ENCODE measurements around the gene GNG10. TPM values are rescaled to one million over a fixed set of nuclear protein-coding genes. Genes with fewer than 3 reads are reported as not detected.

The GNG10 gene
- total and polyA plus RNA-seq, 9 of the 15 experiments (the other 6 are each of a cell fraction or from before 2014, with no cell fraction given), result 13.1 to 37.8 (median 28.4) TPM

DNA sequence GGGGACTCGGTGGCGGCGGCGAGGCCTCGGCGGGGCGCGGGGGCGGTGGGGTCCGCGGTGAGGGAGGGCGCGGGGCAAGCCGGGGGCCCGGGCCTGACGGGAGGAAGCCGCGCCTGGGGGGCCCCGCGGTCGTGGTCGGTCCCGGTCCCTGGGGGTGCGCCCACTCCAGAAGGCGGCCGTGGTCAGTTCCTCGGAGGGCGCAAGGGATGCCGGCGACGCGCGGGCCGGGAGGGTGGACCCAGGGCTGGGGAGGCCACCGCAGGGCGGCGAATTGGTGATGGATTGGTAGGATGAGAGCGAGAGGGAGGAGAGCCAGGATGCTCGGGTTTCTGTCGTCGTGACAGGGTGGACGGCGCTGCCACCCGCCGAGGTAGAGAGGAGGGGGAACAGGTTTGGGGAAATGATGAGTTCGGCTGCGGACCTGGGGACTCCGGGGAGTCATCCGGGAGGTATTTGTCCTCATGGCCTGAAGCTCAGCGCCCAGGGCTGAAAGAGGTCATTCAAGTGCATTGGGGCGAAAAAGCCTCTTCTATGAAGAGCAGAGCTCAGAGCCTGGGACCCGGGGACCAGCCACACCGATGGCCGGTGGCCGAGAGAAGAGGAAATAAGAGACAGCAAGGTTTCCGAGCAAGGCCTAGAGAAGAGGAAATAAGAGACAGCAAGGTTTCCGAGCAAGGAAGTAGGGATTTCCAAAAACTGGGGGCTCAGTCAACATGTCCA is 557 bp downstream of the GNG10 start (continued):
- TF ChIP-seq GTF2F1 (IDR thresholded peaks at IDR 0.05; ENCODE audit: low read depth, low read length) (no peak), SPI1 (IDR thresholded peaks at IDR 0.05; ENCODE audit: borderline replicate concordance, low read depth, low read length) (no peak), CSDE1 (IDR thresholded peaks at IDR 0.05) (no peak), CCAR2 (IDR thresholded peaks at IDR 0.05; ENCODE audit: low read depth, low read length) (no peak), FOXP1 (CRISPR knock-in tag; IDR thresholded peaks at IDR 0.05) (0 out of 2 replicates have a peak, but pooled peaks have one; percentile 41), ZBTB7A (IDR thresholded peaks at IDR 0.05; ENCODE audit: borderline replicate concordance, control insufficient read depth, low read depth, low read length) (peak; percentile 50; the same call in 1 of the 2 replicates), HMG20B (CRISPR knock-in tag; IDR thresholded peaks at IDR 0.05) (no peak), RBFOX2 (IDR thresholded peaks at IDR 0.05; ENCODE audit: low read depth, low read length) (peak; percentile 52), ETV1 (tag; conservative IDR thresholded peaks at IDR 0.05; ENCODE audit: low read depth) (no peak), C11orf30 (IDR thresholded peaks at IDR 0.05; ENCODE audit: low read depth) (no peak), TSC22D4 (tag; IDR thresholded peaks at IDR 0.05) (no peak), ETV6 (IDR thresholded peaks at IDR 0.05; ENCODE audit: borderline replicate concordance in 1 of 2, low read depth in 2 of 2, low read length in 1 of 2) (0 out of 4 replicates have a peak, but pooled peaks of 1 of the 2 experiments have one; percentile 36), ETV6 (CRISPR knock-in tag; IDR thresholded peaks at IDR 0.05; ENCODE audit: borderline replicate concordance) (no peak), KDM4B (IDR thresholded peaks at IDR 0.05; ENCODE audit: borderline replicate concordance in 2 of 2, low read depth in 1 of 2) (no peak), KHSRP (IDR thresholded peaks at IDR 0.05) (no peak), ZNF140 (CRISPR knock-in tag; IDR thresholded peaks at IDR 0.05) (no peak)
- TF ChIP-seq, protein P1, sequence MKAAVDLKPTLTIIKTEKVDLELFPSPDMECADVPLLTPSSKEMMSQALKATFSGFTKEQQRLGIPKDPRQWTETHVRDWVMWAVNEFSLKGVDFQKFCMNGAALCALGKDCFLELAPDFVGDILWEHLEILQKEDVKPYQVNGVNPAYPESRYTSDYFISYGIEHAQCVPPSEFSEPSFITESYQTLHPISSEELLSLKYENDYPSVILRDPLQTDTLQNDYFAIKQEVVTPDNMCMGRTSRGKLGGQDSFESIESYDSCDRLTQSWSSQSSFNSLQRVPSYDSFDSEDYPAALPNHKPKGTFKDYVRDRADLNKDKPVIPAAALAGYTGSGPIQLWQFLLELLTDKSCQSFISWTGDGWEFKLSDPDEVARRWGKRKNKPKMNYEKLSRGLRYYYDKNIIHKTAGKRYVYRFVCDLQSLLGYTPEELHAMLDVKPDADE (conservative IDR thresholded peaks at IDR 0.05; ENCODE audit: control insufficient read depth, low read depth, low read length), result no peak
- TF ChIP-seq, protein P2, sequence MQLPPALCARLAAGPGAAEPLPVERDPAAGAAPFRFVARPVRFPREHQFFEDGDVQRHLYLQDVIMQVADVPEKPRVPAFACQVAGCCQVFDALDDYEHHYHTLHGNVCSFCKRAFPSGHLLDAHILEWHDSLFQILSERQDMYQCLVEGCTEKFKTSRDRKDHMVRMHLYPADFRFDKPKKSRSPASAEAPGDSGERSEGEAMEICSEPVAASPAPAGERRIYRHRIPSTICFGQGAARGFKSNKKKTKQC (CRISPR knock-in tag; IDR thresholded peaks at IDR 0.05), result 0 out of 2 replicates have a peak, but pooled peaks have one; percentile 12
- TF ChIP-seq, protein P3, sequence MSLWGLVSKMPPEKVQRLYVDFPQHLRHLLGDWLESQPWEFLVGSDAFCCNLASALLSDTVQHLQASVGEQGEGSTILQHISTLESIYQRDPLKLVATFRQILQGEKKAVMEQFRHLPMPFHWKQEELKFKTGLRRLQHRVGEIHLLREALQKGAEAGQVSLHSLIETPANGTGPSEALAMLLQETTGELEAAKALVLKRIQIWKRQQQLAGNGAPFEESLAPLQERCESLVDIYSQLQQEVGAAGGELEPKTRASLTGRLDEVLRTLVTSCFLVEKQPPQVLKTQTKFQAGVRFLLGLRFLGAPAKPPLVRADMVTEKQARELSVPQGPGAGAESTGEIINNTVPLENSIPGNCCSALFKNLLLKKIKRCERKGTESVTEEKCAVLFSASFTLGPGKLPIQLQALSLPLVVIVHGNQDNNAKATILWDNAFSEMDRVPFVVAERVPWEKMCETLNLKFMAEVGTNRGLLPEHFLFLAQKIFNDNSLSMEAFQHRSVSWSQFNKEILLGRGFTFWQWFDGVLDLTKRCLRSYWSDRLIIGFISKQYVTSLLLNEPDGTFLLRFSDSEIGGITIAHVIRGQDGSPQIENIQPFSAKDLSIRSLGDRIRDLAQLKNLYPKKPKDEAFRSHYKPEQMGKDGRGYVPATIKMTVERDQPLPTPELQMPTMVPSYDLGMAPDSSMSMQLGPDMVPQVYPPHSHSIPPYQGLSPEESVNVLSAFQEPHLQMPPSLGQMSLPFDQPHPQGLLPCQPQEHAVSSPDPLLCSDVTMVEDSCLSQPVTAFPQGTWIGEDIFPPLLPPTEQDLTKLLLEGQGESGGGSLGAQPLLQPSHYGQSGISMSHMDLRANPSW (CRISPR knock-in tag; IDR thresholded peaks at IDR 0.05), result no peak
- TF ChIP-seq, protein P4, sequence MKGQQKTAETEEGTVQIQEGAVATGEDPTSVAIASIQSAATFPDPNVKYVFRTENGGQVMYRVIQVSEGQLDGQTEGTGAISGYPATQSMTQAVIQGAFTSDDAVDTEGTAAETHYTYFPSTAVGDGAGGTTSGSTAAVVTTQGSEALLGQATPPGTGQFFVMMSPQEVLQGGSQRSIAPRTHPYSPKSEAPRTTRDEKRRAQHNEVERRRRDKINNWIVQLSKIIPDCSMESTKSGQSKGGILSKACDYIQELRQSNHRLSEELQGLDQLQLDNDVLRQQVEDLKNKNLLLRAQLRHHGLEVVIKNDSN (CRISPR knock-in tag; IDR thresholded peaks at IDR 0.05), result no peak

Measured in K562 (cell line).